Activated CD8-positive, alpha-beta memory T cell treated with anti-CD3 and anti-CD28 coated beads for 4 hours (primary cell): ENCODE measurements around the gene UCMA.

Source experiments
- DNase-seq, 2 donors: peaks; one replicate each; pipeline ENCODE4 v3.0.0-alpha.2; 2020; ENCODE audit warnings: low read depth in 2 of 2

UCMA gene

GRCh38 chr10:13187135-13187534 is 47.0 kb downstream of the UCMA start:
- DNase-seq, result no peak

- no peak for DNase-seq
Measured at GRCh38 chr10:13184730-13185514, 49.3 kb downstream of the UCMA start.

- DNase-seq, result no peak
Measured at GRCh38 chr10:13184276-13184675, 49.9 kb downstream of the UCMA start.

GRCh38 chr10:13183625-13184024 is 50.5 kb downstream of the UCMA start:
- DNase-seq, result no peak

GRCh38 chr10:13182424-13182823 is 51.8 kb downstream of the UCMA start:
- DNase-seq, result no peak

GRCh38 chr10:13180788-13181187 is 53.4 kb downstream of the UCMA start:
- DNase-seq, result no peak

GRCh38 chr10:13173616-13174015 is 60.6 kb downstream of the UCMA start:
- DNase-seq, result no peak
